PC-9 (cell line): Measurements from ENCODE around the gene PI4KA.

Experiments
- CTCF ChIP-seq: fragments of 200-600 bp; sonication (generic); conservative IDR thresholded peaks from 2 replicates; pipeline ENCODE4 v1.6.1; 2017; ENCODE audit warnings: mixed run types, antibody characterized with exemption, mild to moderate bottlenecking, moderate library complexity
- EZH2 ChIP-seq: fragments of 200-600 bp; sonication (generic); IDR thresholded peaks from 2 replicates; pipeline ENCODE4 v1.8.0; 2017; ENCODE audit warnings: antibody characterized with exemption, low read depth

GRCh38 chr22:20776624-20777405, 81.8 kb downstream of the PI4KA start:
- no peak for TF ChIP-seq CTCF
- TF ChIP-seq EZH2, result no peak
